ENCODE results near the gene CYB5D1.
"Not testable (repeated sequence)": the region's sequence is repeated elsewhere in the genome, so short reads cannot be mapped to it uniquely, and the experiment has no call there.

Gene CYB5D1

DNA sequence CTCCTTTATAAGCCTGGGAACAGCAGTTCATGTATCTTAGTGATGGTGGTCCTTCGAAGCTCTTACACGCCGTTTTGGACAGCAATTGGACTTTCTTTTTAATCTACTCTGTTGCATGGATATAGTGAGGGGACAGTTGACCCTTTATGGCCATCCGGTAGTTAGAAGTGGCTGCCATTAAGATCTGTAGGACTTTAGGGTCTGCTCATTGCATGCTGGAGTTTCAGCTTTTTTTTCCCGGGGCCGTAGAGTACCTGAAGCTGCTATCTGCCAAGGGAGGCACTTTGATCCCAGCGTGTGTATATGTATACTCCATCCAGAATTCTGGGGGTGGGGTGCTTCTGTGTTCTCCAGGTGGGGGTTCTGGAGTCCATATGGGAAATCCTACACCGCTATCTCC is 1.2 kb downstream of the CYB5D1 start:
- no peak for DNase-seq

DNA sequence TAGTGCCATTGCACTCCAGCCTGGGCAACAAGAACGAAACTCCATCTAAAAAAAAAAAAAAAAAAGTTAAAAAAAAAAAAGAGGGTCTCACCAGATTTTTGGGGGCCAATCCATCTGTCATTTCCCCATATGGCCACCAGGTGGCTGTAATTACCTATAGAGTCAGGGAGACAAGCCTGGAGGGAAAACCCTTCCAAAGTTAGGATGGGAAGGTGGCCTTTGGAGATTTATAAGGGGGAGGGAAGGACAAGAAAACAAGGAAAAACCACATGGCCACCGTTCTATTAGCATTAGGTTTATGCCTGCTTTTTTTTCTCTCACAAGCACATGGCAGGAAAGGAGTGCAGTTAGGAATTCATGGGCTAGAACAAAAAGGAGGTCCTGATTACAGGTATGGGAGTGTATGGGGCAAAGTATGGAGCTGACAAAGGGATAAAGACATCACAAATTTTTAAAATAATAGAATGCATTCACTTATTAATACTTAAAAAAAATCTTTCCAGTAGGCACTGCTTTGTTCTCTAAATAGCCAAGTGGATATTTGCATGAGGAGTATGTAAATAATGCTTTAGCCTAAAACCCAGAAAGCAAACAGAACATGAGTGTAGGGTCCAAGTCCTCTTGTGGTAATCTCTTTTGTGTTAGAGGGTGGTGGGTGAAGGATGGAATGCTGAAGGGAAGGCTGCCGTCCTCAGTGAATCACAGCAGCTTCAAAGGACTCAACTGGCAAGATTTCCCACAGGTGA is 5.1 kb downstream of the CYB5D1 start:
- DNase-seq = peak in 1 of 2 experiments; percentile 54

DNA sequence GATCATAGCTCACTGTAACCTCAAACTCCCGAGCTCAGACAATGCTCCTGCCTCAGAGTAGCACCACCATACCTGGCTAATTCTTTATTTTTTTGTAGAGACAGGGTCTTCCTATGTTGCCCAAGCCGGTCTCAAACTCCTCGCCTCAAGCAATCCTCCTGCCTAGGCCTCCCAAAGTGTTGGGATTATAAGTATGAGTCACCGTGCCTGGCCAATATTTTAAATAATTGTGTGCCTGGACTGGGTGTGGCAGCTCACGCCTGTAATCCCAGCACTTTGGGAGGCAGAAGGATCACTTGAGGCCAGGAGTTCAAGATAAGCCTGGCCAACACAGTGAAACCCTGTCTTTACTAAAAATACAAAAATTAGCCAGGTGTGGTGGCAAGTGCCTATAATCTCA is 6.6 kb downstream of the CYB5D1 start:
- not testable (repeated sequence) for DNase-seq

DNA sequence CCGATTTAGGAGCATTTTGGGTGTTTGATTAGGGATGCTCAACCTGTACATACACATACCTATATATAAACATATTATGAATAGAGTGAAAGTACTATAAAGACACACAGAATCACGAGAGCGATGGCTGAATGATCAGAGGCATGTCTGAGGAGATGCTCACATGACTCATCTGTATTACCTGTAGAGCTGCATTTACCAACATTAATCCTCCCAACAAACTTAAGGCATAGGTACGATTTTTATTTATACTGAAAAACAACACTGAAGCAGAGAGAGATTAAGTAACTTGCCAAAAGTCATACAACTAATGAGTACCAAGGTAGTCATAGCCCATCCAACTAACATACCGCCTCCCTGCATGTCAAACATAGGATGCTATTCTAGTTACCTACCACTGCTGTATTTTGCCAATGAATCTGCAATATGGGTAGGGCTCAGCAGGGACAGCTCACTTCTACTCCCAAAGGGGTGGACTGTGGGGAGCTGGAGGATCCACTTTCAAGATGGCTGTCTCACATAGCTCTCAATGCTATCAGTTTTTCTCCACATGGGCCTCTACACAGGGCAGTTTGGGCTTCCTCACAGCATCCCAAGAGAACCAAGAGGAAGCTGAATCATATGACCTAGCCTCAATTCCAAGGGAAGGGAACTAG is 7.3 kb downstream of the CYB5D1 start:
- no peak for DNase-seq

DNA sequence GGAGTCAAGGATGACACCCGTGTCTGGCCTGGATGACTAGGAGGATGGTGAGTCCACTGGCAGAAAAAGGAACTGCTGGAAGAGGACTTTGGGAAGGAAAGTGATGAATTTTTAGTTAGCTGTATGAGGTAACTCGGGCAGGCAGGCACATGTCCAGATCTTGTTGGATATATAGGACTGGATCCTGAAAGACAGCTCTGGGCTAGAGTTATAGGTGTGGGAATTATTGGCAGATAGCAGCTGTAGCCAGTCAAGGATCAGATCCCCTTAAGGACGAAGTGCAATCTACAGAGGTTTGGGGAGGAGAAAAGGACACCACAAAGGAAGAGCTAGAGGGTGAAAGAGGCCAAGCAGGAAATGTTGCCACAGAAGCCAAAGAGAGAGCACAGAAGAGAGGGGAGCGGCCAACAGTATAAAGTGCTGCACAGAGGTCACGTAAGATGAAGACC is 10.1 kb downstream of the CYB5D1 start:
- DNase-seq = no peak

DNA sequence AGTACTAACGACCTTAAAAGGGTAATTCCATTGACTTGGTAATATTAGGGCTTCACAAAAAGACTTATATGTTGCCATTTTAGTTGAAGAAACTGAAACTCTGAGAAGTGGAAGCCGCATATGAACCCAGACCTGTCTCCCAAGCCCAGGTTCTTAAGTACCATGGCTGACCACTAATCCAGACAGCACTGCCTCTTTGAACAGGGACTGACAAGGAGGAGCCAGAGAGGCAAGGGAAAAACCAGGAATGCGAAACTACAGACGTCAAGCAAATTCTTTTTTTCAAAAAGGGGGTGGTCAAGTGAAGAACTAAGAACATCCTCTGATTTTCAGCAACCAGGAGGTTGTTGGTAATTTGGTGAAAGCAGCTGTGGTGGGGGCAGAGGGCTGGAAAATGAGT is 15.2 kb downstream of the CYB5D1 start:
- no peak for DNase-seq

DNA sequence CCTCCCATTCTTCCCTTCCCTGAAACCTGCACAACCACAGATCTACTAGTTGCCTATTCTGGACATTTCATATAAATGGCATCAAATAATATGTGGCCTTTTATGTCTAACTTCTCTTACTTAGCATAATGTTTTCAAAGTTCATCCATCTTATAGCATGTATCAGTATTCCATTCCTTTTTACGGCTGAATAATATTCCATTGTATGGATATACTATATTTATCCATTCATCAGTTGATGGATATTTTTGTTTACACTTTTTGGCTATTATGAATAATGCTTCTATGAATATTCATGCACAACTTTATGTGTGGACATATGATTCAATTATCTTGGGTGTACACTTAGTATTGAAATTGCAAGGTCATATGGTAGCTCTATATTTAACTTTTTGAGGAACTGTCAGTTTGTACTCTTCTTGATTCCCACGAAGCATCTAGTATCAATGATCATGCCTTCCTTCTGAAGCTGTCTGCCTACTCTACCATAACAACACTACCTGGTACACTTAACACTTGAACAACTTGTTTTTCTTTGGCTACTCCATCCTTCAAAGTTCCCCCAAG is 18.1 kb downstream of the CYB5D1 start:
- no peak for DNase-seq

DNA sequence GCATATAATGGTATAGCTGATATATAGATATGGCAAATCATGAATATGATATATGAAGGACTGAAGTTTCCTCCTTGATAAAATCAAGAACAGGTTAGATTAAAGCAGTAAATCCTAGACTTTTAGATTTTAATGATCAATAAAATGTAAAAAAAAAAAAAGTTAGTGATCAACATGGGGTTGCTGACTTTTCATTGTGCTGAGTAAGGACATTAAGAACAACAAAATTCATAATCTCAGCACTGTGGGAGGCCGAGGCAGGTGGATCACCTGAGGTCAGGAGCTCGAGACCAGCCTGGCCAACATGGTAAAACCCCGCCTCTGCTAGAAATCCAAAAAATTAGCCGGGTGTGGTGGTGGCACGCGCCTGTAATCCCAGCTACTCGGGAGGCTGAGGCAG is 20.4 kb downstream of the CYB5D1 start:
- DNase-seq = no peak

DNA sequence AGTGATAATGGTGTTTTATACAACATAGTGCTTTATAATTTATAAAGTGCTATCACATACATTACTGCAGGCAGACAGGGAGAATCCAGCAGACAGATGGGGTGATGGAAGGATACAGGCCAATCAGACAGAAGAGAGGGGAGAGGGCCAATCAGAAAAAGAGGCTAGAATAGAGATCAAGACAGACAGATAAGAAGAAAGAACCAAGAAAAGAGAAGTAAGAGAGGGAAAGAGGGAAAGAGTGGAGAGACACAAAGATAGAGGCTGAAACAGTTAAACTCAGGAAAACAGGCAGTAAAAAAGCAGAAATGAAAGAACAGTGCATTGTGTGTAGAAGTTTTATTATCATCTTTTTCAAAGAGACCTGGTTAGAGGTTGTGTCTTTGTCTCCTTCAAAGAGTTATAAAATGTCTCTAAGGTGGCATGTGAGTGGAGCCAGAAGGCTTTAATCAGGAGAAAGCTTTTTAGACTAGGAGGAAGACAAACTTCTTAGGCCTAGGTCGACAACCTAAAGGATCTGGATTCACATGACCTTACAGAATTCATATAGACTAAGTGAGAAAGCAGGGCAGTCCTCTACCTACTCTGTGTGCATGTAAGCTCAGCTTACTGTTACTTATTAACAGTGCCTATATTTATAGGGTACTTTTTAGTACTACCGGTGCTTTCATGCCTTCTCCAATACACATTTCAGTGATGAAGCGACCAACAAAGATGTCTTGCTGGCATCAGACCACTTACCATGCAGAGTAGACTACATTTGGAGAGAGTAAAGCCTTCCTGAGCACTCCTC is 22.5 kb downstream of the CYB5D1 start:
- DNase-seq = no peak

DNA sequence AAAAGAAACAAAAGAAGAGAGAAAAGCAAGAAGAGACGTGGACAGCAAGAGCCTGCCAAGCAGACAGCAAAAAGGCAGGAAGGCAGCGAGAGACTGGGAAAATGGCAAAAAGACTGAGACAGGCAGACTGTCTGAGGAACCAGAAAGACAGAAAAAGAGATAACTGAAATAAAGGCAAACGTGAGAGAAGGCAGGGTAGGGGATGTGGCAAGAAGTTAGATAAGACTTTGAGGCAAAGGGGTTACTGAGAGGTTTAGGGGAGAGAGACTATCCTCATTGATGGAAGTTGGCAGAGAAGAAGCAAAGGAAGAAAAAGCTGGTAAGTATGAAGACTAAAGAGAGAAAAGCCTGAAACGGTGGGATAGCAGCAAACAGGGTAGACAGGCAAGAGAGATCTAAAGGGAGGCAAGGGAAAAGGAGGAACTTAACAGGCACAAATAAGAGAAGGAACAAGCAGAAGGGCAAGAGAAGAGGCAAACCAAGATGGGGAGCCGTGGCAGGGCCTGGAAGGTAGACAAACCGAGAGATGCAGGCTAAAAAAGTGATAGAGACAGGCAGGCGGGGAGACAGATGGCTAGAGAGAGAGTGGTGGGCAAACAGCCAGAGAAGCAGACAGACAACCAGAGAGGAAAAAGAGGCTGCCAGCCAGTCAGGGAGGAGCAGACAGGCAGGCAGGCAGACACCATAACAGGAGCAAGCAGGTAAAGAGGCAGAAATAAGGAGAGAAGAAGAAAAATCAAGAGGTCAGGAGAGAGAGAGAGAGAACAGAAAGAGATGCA is 23.7 kb downstream of the CYB5D1 start:
- no peak for DNase-seq

DNA sequence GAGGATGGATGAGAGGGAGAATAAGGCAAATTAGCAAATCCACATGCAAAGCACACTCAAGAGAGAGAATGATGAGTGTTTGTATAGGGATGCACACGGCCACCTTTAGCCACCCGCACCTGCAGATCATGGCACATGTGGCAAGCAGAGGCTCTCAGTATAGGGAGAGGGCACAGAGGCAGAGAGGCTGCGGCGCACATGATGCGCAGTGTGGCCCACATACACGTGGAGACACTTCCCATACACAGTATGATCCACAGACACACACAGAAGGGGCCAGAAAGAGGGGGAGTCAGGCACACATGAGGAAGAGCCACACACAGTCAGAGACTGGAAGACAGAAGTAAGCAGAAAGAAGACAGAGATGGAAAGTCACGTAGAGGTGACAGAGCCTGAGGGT is 24.3 kb downstream of the CYB5D1 start:
- DNase-seq = peak in 1 of 2 experiments; percentile 26

DNA sequence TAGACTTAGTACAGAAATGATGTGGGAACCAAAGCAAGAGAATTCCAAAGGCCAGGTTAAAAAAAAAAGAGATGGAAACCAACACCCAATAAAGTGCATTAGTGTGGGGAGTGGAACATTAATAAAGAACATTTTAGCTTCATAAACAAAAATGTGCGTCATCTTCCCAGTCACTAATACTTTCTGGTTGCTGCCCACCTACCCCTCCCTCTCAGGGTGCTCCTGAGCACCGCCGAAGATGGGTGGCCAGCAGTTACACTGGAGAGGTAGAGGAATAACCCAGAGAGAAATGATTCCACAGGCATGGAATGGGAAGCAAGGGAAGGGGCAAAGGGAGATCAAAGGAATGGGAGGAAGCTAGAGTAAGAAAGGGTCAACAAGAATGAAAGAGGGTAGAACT is 24.8 kb downstream of the CYB5D1 start:
- DNase-seq = no peak

DNA sequence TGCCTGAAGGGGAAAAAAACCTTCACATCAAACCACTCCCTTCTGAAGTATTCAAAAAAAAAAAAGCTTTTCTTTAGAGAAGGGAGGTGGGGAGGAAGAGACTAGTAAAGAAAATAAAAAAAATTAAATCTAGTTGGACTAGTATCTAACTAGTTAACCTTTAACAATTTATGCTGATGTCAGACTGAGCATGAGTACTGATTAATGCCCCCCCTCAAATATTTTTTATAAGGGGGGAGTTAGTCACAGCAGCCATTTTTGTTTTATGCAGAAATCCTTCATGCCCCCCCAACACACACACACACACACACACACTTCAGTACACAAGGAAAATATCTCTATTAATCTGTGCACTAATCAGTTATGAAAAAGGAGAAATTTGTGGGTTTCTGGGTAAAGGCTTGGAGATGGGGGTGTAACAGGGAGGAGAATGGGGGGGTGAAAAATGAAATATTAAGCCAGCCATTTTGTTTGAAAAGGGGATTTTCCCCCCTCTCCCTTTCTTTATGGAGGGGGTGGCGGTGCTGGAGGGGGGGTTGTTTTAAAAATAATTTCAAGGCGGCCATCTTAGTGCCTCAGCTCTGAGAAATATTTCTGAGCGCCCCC is 26.1 kb downstream of the CYB5D1 start:
- peak; percentile 41 to 44 for DNase-seq

DNA sequence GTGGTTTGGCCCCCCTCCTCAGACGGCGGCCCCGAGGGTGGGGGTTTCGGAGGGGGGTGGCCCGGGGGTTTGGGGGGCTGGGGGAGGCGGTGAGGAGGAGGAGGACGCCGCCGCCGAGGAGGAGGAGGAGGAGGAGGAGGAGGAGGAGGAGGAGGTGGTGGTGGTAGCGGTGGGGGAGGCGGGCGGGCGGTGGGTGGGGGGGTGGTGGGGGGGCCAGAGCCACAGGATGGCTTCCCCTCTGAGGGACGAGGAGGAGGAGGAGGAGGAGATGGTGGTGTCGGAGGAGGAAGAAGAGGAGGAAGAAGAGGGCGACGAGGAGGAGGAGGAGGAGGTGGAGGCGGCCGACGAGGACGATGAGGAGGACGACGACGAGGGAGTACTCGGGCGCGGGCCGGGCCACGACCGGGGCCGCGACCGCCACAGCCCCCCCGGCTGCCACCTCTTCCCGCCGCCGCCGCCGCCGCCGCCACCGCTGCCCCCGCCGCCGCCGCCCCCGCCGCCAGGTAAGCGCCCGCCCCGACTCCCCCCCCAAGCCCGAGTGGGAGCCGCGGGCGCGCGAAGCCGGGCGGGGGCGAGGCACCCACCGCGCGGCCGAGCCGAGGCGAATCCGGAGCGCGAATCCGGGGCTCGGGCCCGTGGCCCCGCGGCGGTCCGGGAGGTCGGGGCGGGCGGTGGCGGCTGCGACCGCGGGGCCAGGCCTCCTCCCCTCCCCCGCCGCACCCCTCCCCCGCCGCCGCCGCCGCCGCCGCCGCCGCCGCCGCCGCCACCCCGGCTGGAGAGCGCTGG is 27.0 kb downstream of the CYB5D1 start:
- DNase-seq = peak; percentile 37 to 53

DNA sequence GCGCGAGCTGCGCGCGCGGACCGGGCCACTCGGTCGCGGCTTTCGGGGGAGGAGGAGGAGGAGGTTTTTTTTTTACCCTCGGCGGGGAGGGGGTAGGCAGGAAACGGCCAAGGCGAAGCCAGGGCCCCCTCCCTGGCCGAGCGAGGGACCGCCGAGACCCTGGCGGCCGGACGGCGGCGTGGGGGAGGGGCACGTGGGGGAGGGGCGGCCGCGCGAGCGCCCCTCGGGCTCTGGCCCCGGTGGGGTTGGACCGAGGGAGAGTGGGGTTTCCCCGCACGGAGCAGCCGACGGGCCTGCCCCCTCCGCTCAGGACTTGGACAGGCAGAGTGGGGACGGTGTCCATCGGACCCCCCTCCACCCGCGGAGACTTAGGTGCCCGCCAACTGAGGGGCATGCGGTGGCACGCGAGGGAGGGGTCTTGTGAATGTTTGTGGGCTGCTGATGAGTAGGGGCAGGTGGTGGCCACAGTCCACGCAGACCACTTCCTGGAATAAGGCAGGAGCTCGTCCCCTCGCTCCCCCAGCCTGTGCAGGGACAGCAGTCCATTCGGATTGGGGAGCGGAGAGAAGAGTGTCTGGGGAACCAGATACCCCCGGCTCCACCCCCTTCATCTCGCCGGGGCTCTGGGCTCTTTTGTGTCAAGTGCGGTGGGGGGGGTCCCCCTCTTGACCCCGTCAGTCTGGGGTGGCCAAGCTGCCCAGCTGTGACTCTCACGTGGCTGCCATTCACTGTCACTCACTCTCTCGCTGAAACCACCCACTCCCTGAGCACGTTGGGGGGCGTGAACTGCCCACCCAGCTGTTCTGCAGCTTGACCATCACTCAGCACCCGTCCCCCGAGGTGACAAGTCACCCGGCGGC is 27.8 kb downstream of the CYB5D1 start:
- peak; percentile 63 to 71 for DNase-seq

DNA sequence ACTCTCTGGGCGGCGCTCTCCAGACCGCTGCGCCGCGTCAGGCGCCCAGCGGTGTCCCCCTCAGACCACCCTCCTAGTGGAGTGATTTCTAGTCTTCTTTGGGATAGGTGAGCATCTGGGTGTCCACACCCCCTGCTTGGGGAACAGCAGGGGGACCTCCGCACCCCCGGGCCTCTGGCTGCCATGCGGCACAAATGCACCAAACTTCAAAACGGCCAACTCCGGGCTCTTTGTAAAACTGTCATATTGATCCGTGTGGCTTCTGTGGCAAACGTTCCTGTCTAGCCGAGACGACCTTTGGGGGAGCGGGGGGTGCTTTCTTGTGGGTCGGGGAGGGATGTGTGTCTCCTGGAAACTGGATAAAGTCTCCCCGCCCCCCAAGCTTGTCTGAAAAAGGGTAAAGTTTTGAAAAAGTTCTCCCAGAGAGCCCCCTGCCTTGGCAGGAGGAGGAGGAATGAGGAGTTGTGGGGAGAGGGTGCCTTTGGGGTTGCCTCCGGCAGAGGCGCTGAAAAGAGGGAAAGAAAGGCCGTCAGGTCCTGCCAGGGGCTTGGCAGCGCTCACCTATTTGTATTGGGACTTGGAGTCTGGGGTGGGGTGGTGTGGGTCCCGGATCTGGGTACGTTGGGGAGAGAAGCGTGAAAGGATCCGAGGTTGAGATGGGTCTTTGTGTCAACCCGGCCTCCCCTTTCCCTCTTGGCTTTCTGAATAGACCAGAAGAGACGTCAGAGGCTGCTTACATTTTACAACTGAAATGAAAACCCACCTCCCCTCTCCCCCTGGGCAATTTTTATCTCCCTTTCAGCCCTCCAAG is 28.6 kb downstream of the CYB5D1 start:
- peak; percentile 72 to 73 for DNase-seq

DNA sequence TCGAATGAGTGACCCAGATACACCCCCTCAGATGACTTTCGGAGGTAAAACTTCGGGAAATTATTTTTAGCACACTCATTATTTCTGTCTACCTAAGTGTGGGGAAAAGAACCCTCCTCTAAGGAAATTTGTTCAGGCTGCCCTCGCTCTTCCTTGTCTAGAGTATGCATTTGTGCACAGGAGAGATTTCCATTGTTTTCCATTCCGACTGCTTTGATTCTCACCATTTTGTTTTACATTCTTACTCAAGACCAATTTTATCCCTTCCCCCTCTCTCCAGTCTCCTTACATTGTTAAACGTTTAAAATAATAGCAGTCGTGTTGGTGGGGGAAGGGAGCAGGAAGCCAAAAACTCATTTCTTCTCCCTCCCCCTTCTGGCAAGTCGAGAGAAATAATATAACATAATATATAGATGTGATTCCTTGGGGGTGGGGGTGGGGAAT is 29.3 kb downstream of the CYB5D1 start:
- DNase-seq = no peak

DNA sequence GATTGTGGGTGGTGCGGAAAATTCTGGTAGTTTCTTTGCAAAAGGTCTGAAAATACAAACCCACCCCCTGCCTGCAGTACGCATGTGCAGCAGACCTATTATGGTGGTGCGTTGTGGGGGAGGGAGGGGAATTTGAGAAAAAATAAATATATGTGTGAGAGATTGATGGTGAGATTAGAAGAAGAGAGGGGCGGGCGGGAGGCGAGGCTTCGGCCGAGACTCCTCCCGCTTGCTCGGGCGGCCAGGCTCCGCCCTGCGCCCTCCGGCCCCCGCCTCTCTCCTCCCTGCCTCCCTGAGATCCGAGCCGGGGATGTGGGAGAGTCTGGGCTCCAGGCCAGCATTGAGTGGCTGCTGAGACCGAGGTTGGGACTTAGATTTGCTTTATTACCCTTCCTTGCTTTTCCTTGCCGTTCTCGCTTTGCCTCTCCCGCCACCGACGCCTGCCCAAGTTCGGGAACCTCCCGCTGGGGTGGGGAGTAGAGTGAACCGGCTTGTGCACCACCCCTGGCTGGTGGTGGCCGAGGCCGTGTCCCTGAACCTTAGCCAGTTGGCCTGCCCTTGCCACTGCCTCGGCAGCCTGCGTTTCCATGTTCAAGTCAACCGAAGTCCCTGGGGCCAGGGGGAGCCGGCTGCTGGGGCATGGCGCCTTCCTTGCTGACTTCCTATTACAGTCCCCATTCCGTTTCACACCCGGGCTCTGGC is 29.8 kb downstream of the CYB5D1 start:
- peak; percentile 89 to 90 for DNase-seq

All from activated T-cell treated with anti-CD3 and anti-CD28 coated beads, Interleukin-2, amount 50 U/mL, for 48 hours (primary cell).